Endothelial cell of umbilical vein (primary cell): ENCODE measurements around the gene CLSTN1. TPM values are rescaled to one million over a fixed set of nuclear protein-coding genes. Genes with fewer than 3 reads are reported as not detected.

Experiments used
- BruUV-seq: library from RNA; stranded (reverse); fragments of 400-500 nt; replicated peaks from 2 replicates; lab custom pipeline; 2021; lab: Mats Ljungman, UMichigan
- CTCF ChIA-PET: fragments of 300-600, 350-600 bp; sonication (Branson Sonifier 250); formaldehyde crosslinking; loops from one replicate; lab custom pipeline; 2021; ENCODE audit warnings: antibody characterized with exemption, inconsistent platforms; lab: Charles Lee
- POLR2A ChIA-PET: fragments of 300-600, 350-600 bp; sonication (Branson Sonifier 250); formaldehyde crosslinking; loops from one replicate; lab custom pipeline; 2021; ENCODE audit warnings: antibody characterized with exemption, inconsistent platforms; lab: Charles Lee
- DNase-seq: peaks from one replicate; pipeline ENCODE4 v3.0.0-alpha.2; 2011; ENCODE audit warnings: low read depth, low spot score
- FAIRE-seq: peaks from 2 replicates; lab custom pipeline; 2011; peaks lifted over from hg19 to GRCh38; lab: Jason Lieb, UNC
- H2AFZ ChIP-seq: 2 replicates; pipeline ENCODE4 v1.6.0; 2012; ENCODE audit warnings: low read depth, low read length, control low read depth, inconsistent platforms
- H3K27ac ChIP-seq: 2 replicates; pipeline ENCODE4 v1.5.1; 2011; ENCODE audit warnings: low read depth, mild to moderate bottlenecking, control low read depth, low read length, moderate library complexity; ENCODE audit not compliant: insufficient read depth
- H3K27me3 ChIP-seq, 2 experiments: 2 replicates each; pipeline versions ENCODE4 v1.6.0 to v1.6.1; 2011; ENCODE audit warnings: low read length in 2 of 2, mixed read lengths in 1 of 2; ENCODE audit not compliant: control insufficient read depth in 2 of 2, insufficient read depth in 2 of 2
- H3K36me3 ChIP-seq, 2 experiments: 2 replicates in 1 of 2; 3 replicates in 1 of 2; pipeline ENCODE4 v1.5.1; 2011; ENCODE audit warnings: low read length in 2 of 2, mild to moderate bottlenecking in 1 of 2, moderate library complexity in 1 of 2; ENCODE audit not compliant: control insufficient read depth in 2 of 2, insufficient read depth in 2 of 2; ENCODE audit errors: extremely low read depth in 1 of 2
- H3K4me1 ChIP-seq: 3 replicates; pipeline ENCODE4 v1.5.1; 2011; ENCODE audit warnings: mild to moderate bottlenecking, low read length; ENCODE audit not compliant: control insufficient read depth, insufficient read depth; ENCODE audit errors: extremely low read depth
- H3K4me2 ChIP-seq: 2 replicates; pipeline ENCODE4 v1.6.1; 2011; ENCODE audit warnings: low read length, control low read depth, mixed read lengths; ENCODE audit not compliant: insufficient read depth
- H3K4me3 ChIP-seq, 3 experiments: fragments of 200-600 bp in 1 of 3; sonication (generic), shearing (Covaris generic) in 1 of 3; replicated peaks in 1 of 3; 2 replicates each; pipeline ENCODE4 v1.5.1; 2011 to 2016; ENCODE audit warnings: control low read depth in 3 of 3, low read length in 3 of 3, mild to moderate bottlenecking in 2 of 3, inconsistent platforms in 1 of 3, low read depth in 1 of 3, moderate library complexity in 1 of 3; ENCODE audit not compliant: insufficient read depth in 1 of 3
- H3K79me2 ChIP-seq: 2 replicates; pipeline ENCODE4 v1.6.0; 2012; ENCODE audit warnings: low read length, inconsistent platforms; ENCODE audit not compliant: control insufficient read depth, insufficient read depth
- H3K9ac ChIP-seq: replicated peaks from 2 replicates; pipeline ENCODE3; 2011; ENCODE audit warnings: low read length, control low read depth; ENCODE audit not compliant: insufficient read depth; ENCODE audit errors: extremely low read depth
- H3K9me1 ChIP-seq: replicated peaks from 3 replicates; pipeline ENCODE4 v1.6.0; 2011; ENCODE audit warnings: mild to moderate bottlenecking, low read length; ENCODE audit not compliant: control insufficient read depth, insufficient read depth; ENCODE audit errors: extremely low read depth
- H3K9me3 ChIP-seq: replicated peaks from 2 replicates; pipeline ENCODE4 v1.5.1; 2012; ENCODE audit warnings: low read length, inconsistent platforms; ENCODE audit not compliant: control insufficient read depth, insufficient read depth
- H4K20me1 ChIP-seq: replicated peaks from 2 replicates; pipeline ENCODE3; 2011; ENCODE audit warnings: mild to moderate bottlenecking, low read length; ENCODE audit not compliant: control insufficient read depth, insufficient read depth; ENCODE audit errors: extremely low read depth
- EZH2 ChIP-seq: IDR thresholded peaks from 2 replicates; pipeline ENCODE4 v1.6.1; 2012; ENCODE audit warnings: borderline replicate concordance, low read depth, mild to moderate bottlenecking, moderate library complexity, low read length, inconsistent platforms; ENCODE audit not compliant: severe bottlenecking
- FOS ChIP-seq: IDR thresholded peaks from 2 replicates; pipeline ENCODE4 v1.6.1; 2011; ENCODE audit warnings: mild to moderate bottlenecking, low read length, moderate library complexity, borderline replicate concordance; ENCODE audit not compliant: insufficient read depth
- GATA2 ChIP-seq: IDR thresholded peaks from 2 replicates; pipeline ENCODE4 v1.7.0; 2011; ENCODE audit warnings: low read depth, mild to moderate bottlenecking, moderate library complexity, mixed read lengths, low read length; ENCODE audit not compliant: insufficient read length, insufficient read depth
- JUN ChIP-seq: IDR thresholded peaks from 2 replicates; pipeline ENCODE4 v1.6.1; 2011; ENCODE audit warnings: borderline replicate concordance, low read depth; ENCODE audit not compliant: insufficient read length, insufficient read depth
- MYC ChIP-seq: IDR thresholded peaks from one replicate; pipeline ENCODE4 v1.6.1; 2011; ENCODE audit warnings: mild to moderate bottlenecking, low read depth, low read length
- POLR2A ChIP-seq: IDR thresholded peaks from 2 replicates; pipeline ENCODE4 v1.6.1; 2012; ENCODE audit warnings: low read depth, mild to moderate bottlenecking, control low read depth, low read length
- POLR2AphosphoS5 ChIP-seq: IDR thresholded peaks from 2 replicates; pipeline ENCODE4 v1.6.1; 2012; ENCODE audit warnings: low read depth, mild to moderate bottlenecking, control low read depth, low read length, moderate library complexity; ENCODE audit not compliant: insufficient read depth
- dilution Hi-C: fragments of 300-500 bp; cut with MboI; formaldehyde crosslinking; loops from one replicate; pipeline ENCODE4 v1.15.0; 2019; ENCODE audit warnings: low sequenced_read_pairs; ENCODE audit not compliant: extremely low pct_ligation_motif_present
- intact Hi-C: fragments of 100-400 bp; cut with micrococcal nuclease; formaldehyde crosslinking; loops from one replicate; pipeline ENCODE4 v1.10.0; 2022
- polyA plus RNA-seq, 4 experiments: library from polyadenylated mRNA; depleted of rRNA in 3 of 4; stranded (reverse) in 3 of 4; unstranded in 1 of 4; fragments of >200 nt; gene quantifications; 2 replicates each; pipeline versions ENCODE4 v1.2.1 to v1.2.3, GENCODE V29; 2011 to 2012; ENCODE audit warnings: missing spikeins in 1 of 4
- total RNA-seq: library from RNA; stranded (reverse); gene quantifications from 2 replicates; pipeline ENCODE4 v1.2.3, GENCODE V29; 2021
- TF ChIP-seq, protein P1 (sequence below), 2 donors: IDR thresholded peaks; 1 replicate in 1 of 2; 2 replicates in 1 of 2; pipeline ENCODE4 v1.5.1; 2011; ENCODE audit warnings: low read length in 2 of 2, mild to moderate bottlenecking in 2 of 2, moderate library complexity in 2 of 2, control low read depth in 1 of 2, inconsistent platforms in 1 of 2, low read depth in 1 of 2; ENCODE audit not compliant: insufficient read depth in 1 of 2; ENCODE audit errors: extremely low read depth in 1 of 2
- TF ChIP-seq, protein P2 (sequence below): IDR thresholded peaks from 2 replicates; pipeline ENCODE4 v1.6.1; 2011; ENCODE audit not compliant: insufficient read depth, insufficient read length

Gene CLSTN1
- total and polyA plus RNA-seq, 2 donors (not counting 3 experiments of a cell fraction or from before 2014, with no cell fraction given) = 49.1 to 130 TPM

DNA sequence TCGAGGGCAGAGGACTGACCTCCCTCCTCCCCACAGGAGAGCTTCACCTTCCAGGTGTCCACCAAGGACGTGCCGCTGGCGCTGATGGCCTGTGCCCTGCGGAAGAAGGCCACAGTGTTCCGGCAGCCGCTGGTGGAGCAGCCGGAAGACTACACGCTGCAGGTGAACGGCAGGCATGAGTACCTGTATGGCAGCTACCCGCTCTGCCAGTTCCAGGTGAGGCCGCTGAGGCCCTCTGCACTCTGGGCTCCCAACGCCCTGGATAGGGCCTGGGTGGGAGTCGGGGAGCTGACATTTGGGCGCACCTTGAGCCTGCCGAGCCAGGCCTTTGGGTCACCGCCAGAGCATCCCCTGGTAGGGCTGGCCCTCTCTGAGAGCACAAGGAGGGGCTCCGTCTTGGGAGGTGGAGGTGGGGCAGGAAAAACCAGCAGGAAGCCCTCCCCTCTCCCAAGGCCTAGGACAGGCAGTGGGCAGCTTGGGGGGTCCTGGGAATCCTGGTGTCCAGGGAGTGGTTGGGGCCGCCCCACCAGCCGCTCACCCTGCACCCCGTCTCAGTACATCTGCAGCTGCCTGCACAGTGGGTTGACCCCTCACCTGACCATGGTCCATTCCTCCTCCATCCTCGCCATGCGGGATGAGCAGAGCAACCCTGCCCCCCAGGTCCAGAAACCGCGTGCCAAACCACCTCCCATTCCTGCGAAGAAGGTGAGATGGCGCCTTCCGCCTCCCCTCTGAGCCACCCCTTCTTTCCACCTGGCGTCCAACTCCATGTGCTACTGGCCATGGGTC is 107.2 kb downstream of the CLSTN1 start:
- DNase-seq = no peak
- dilution Hi-C loops = no loop called here
- Histone ChIP-seq H3K9me1 (no peaks in the 10 kb centered on the region), H3K9ac (no peak overlapping the region), H3K4me1 (no peaks in the 10 kb centered on the region), H3K4me2 (no peak overlapping the region), H3K4me3 (no peak overlapping the region), H3K27ac (no peak overlapping the region), H2AFZ (no peak overlapping the region), H3K9me3 (no peaks in the 10 kb centered on the region), H3K36me3 (no peaks in the 10 kb centered on the region), H4K20me1 (no peaks in the 10 kb centered on the region), H3K27me3 (no peaks in the 10 kb centered on the region), H3K79me2 (no peaks in the 10 kb centered on the region)
- intact Hi-C loops = no loop called here
- no TSS peak for BruUV-seq
- ChIA-PET POLR2A (no interaction called here), CTCF (interaction anchor here (1.3 to 3.2 kb wide), 3 partner anchors 9 to 101 kb away, joined by 3 to 10 read pairs (median 3); no protein-coding TSS in a partner anchor)
- no peak for FAIRE-seq
- TF ChIP-seq POLR2AphosphoS5 = no peak
- TF ChIP-seq FOS = no peak
- no peak for TF ChIP-seq MYC
- no peak for TF ChIP-seq POLR2A
- TF ChIP-seq, protein P1, sequence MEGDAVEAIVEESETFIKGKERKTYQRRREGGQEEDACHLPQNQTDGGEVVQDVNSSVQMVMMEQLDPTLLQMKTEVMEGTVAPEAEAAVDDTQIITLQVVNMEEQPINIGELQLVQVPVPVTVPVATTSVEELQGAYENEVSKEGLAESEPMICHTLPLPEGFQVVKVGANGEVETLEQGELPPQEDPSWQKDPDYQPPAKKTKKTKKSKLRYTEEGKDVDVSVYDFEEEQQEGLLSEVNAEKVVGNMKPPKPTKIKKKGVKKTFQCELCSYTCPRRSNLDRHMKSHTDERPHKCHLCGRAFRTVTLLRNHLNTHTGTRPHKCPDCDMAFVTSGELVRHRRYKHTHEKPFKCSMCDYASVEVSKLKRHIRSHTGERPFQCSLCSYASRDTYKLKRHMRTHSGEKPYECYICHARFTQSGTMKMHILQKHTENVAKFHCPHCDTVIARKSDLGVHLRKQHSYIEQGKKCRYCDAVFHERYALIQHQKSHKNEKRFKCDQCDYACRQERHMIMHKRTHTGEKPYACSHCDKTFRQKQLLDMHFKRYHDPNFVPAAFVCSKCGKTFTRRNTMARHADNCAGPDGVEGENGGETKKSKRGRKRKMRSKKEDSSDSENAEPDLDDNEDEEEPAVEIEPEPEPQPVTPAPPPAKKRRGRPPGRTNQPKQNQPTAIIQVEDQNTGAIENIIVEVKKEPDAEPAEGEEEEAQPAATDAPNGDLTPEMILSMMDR (IDR thresholded peaks at IDR 0.05; ENCODE audit: extremely low read depth in 1 of 2, insufficient read depth in 1 of 2, low read depth in 1 of 2, low read length in 2 of 2) = no peak
- TF ChIP-seq, protein P2, sequence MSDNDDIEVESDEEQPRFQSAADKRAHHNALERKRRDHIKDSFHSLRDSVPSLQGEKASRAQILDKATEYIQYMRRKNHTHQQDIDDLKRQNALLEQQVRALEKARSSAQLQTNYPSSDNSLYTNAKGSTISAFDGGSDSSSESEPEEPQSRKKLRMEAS = no peak
- no peak for TF ChIP-seq JUN
- no peak for TF ChIP-seq EZH2
- no peak for TF ChIP-seq GATA2
